GM20000 (cell line): Measurements from ENCODE around the gene CD38.

Experiments
- DNase-seq: peaks from one replicate; pipeline ENCODE4 v3.0.0; 2012; ENCODE audit warnings: low spot score
- TF ChIP-seq, protein P1 (sequence below): IDR thresholded peaks from 2 replicates; pipeline ENCODE4 v1.5.1; 2012; ENCODE audit warnings: mild to moderate bottlenecking, control low read depth; ENCODE audit errors: extremely low read depth, missing control alignments

Gene CD38

DNA sequence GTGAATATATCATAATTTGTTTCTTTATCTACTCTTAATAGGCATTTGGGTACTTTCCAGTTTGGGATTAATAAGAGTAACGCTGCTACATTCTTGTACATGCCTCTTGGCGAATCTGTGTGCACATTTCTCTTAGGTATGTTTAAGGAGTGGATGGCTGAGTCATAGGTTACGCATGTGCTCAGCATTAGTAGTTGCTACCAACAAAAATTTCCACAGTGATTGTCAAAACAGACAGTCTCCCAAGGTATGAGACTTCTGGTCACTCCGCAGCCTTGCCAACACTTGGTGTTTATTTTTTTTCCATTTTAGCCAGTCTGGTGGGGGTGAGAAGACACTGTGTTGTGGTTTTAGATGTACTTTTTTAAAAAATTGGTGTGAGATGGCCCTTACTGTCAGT lies 115.8 kb downstream of the CD38 start:
- no peak for DNase-seq
- TF ChIP-seq, protein P1, sequence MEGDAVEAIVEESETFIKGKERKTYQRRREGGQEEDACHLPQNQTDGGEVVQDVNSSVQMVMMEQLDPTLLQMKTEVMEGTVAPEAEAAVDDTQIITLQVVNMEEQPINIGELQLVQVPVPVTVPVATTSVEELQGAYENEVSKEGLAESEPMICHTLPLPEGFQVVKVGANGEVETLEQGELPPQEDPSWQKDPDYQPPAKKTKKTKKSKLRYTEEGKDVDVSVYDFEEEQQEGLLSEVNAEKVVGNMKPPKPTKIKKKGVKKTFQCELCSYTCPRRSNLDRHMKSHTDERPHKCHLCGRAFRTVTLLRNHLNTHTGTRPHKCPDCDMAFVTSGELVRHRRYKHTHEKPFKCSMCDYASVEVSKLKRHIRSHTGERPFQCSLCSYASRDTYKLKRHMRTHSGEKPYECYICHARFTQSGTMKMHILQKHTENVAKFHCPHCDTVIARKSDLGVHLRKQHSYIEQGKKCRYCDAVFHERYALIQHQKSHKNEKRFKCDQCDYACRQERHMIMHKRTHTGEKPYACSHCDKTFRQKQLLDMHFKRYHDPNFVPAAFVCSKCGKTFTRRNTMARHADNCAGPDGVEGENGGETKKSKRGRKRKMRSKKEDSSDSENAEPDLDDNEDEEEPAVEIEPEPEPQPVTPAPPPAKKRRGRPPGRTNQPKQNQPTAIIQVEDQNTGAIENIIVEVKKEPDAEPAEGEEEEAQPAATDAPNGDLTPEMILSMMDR = no peak

DNA sequence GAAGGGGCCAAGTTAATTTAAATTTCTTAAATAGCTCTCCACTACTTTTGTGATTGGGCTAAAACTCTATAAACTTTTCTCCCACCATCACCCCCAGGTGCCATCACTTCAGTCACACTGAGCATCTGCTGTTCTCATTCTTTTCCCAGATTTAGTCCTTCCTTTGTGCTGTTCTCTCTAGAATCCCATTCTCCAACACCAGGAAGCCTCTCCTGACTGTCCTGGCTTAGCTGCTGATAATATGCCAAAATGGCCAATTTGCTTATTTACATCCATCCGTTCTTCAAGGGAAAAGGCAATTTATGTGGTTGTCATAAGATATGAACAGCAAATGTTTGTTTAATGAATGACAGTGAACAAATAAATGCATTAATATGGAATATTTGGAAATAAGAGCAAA lies 116.3 kb downstream of the CD38 start:
- no peak for DNase-seq
- TF ChIP-seq, protein P1 = no peak

DNA sequence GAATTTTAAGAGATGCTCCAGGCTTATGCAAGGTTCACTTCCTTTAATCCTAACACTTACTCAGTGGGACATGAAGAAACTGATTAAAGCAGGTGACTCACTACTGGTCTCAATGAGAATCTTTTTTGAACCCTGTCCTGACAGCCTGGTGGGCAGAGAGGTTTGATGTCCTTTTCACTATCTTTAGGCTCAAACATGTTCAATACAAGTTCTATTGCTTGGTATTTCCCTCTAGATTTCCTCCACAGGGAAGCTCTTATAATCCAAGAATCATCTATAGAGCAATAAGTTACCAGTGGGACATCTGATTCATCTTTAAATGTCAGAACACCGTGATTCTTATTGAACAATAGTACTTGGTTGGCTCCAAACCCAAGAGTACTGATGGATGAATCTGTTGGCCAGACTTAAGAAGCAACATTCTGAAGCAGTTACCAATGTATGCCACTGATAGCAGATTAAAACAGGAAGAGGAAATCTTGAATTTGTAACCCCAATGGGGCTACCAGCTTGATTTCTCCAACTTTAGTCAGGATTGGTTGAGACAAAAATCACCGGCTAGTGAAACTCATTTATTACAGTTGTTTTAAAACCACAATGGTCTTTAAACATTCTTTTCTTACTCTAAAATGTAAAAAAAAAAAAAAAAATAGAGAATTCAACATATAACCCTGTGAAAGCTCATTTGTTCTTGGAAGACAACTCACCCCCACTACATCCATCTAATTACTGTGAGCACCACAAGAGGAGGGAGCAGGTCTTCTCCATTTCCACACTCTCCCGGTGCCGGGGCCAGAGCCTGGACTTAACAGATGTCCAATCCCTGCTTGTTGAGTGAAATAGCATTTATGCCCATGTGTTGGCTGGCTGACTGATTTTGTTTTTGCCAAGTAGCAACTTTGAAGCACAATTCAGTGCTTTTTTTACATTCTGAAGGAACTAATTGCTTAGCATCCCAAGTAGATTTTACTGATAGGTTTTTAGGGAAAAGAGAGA lies 117.1 kb downstream of the CD38 start:
- TF ChIP-seq, protein P1 = no peak
- DNase-seq = no peak

DNA sequence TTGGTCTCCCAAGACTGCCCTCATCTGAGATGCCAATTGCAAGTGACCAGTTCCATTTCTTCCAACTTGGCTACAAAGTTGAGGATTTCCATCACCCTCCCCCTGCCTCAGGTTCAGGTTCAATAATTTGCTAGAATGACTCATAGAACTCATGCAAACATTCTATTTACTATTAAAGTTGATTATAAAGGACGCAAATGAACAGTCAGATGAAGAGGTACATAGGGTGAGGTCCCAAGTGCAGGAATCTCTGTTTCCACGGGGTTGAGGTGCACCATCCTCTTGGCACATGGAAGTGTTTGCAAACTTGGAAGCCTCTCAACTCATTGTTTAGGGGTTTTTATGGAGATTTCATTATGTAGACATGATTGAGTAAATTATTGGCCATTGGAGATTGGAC lies 119.4 kb downstream of the CD38 start:
- no peak for DNase-seq
- TF ChIP-seq, protein P1 = no peak

DNA sequence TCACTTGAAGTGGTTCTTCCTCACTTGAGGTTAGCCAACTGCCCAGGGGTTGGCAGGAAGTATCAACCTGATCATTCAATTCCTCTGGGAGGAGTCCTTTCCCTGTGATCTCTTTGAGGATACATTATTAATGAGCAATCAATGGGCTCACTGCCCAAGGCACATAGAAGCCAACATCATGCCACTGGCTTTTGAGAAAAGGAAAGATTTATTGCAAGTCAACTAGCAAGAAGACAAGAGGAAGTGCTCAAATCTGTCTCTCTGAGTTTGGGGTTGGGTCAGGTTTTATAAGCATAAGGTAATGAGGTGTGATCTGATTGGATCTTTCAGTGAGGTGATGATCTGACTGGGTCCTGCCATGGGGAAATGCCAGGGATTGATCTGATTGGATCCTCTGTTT lies 120.8 kb downstream of the CD38 start:
- TF ChIP-seq, protein P1 = no peak
- no peak for DNase-seq

DNA sequence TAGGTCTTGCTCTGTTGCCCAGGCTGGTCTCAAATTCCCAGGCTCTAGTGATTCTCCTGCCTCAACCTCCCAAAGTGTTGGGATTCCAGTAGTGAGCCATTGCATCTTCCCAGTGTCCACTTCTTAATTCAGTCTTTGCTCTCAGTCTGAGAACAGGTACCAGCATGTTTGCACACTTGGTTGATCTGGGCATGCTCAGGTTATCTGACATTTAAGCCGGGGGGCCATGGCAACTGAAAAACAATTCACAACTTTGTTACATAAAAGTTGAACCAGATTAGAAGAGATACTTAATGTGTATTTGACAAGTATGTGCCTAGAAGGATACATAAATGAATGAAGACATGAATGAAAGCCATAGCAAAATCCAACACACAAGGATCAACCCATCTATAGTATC lies 121.4 kb downstream of the CD38 start:
- DNase-seq = no peak
- TF ChIP-seq, protein P1 = no peak

DNA sequence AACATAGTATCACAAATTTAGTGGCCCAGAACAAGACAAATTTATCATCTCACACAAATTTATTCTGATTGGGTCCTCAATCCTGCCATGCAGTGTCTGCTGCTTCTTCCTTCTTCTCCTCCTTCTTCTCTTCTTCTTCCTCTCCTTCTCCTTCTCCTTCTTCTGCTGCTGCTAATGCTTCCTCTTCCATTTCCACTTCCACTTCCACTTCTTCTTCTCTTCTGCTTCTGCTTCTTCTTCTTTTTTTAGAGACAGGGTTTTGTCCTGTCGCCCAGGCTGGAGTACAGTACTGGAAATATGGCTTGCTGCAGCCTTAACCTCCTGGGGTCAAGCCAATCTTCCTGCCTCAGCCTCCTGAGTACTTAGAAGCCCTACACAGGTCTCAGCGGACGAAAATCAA lies 122.9 kb downstream of the CD38 start:
- DNase-seq = no peak
- TF ChIP-seq, protein P1 = no peak
